NCI-H1092 treated with DMSO at 0.1 percent for 48 hours (cell line): ENCODE data around the gene DGKQ.
"Not testable (repeated sequence)": the region's sequence is repeated elsewhere in the genome, so short reads cannot be mapped to it uniquely, and the experiment has no call there.

Source experiments
- DNase-seq: peaks from one replicate; lab custom pipeline; 2025; lab: John Stamatoyannopoulos, UW

DGKQ gene

DNA sequence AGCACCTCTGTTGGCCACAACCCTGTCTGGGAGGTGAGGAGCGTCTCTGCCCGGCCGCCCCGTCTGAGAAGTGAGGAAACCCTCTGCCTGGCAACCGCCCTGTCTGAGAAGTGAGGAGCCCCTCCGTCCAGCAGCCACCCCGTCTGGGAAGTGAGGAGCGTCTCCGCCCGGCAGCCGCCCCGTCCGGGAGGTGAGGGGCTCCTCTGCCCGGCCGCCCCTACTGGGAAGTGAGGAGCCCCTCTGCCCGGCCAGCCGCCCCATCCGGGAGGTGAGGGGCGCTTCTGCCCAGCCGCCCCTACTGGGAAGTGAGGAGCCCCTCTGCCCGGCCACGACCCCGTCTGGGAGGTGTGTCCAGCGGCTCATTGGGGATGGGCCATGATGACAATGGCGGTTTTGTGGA is 2.6 kb upstream of the DGKQ start:
- DNase-seq = not testable (repeated sequence)

DNA sequence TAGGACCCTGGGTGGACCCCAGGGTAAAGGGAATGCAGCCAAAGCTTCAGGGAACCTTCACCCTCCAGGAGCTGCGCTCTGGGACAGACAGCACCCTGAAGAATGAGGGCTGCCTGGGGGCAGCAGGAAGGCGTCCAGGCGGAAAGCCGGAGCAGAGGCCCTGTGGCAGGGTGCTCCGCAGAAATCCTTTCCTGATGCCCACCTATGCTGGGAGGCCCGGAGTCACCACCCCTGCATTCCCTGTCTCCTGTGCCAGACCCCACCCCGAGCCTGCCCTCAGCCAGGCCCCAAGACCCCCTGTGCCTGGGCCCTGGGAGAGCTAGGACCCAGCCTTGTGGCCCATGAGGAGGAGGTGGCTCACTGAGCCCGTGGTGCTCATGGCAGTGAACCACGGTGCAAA is 1.3 kb upstream of the DGKQ start:
- no peak for DNase-seq

DNA sequence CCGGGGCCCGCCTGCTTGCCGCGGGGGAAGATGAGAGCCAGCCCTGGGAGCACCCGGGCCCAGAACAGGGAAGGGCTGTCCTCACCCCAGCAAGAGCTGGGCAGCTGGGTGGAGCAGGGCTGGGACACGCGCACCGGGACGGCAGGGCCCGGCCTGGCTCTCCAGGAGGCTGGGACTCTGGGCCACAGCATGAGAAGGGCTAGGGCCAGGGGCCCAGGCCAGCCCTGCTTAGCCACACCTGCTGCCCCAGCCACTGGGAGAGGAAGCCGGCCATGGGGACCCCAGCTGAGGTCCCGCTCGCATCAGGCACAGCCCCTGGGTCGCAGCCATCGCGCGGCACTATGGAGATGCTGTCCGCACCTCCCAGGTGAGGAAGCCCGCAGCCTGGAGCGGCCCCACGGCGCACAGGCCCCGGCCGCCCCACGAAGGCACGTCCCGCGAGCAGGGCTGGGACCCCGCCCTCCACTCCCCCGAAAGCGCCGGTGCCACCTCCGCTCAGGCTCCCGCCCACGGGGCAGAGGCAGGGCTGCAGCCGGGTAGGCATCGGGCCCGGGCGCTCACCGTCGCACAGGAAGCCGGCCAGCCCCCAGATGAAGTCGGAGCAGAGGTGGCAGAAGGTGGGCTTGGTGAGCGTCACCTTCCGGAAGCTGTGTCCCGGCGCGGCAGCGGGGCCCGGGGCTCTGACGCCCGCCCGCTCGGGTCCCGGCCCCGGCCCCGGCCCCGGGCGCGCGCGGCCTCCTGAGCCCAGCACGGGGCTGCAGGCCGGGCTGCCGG is 531 bp downstream of the DGKQ start:
- DNase-seq = no peak

DNA sequence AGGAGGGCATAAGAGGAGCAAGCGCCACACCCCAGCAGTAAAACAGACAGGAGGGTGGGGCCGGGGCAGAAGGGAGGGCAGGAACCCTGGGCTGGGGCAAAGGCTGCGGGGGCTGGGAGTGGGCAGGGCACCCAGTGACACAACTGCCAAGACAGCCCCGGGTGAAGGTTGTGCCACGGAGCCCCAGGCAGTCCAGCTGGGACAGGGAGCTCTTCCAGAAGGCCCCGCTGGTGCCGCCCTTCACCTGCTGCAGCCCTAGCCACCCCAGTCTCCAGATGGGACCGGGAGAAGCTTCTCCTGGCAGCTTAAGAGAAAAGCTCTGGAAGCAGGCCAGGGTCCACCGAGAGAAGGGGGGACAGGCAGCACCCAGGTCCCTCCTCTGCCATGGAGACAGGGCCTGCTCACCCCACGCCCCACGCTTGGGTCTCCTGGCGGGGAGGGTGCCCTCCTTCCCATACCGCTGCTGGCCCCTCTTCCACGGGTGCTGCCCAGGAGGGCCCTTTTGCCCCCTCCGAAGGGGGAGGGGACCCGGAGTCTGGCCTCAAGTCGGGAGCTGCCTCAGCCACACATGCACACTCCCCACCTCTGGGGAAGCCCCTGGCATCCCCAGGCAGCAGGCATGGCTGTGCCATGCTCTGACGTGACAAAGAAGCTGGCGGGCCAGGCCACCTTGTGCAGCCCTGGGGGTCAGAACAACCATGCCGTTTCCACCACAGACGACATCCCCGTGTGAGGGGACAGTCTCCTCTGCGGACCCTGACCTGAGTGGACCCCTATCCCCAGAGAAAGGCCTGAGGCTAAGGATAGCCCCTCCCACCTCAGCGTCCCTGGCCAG is 1.5 kb downstream of the DGKQ start:
- DNase-seq = no peak

DNA sequence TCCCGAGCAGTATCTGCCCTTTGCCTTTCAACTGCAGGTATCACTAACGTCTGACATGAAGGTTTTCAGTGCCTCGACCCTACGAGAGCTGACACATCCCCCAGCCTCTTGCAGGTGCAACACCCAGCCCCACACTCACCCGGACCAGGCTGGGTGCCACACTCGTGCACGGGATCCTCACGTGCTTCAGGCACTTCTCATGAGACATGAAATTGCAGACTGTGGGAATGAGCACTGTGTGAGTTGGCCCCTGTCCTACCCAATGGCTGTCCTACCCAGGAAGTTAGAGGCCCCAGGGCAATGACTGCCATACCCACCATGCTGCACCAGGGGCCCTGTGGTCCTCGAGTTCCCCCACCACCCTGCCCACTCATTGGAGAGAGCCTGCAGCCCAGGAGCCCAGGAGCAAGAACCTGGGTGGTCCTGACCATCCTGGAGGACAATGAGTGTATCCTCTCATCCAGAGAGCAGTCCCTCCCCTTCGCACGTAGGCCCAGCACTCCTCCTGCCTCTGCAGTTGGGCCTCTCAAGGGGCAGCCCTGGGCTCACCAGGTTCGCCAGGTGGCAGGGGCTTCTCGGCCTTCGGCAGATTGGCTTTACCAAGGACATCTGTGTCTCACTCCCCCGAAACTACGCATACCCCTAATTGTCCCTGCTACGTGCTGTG is 2.4 kb downstream of the DGKQ start:
- DNase-seq = no peak

DNA sequence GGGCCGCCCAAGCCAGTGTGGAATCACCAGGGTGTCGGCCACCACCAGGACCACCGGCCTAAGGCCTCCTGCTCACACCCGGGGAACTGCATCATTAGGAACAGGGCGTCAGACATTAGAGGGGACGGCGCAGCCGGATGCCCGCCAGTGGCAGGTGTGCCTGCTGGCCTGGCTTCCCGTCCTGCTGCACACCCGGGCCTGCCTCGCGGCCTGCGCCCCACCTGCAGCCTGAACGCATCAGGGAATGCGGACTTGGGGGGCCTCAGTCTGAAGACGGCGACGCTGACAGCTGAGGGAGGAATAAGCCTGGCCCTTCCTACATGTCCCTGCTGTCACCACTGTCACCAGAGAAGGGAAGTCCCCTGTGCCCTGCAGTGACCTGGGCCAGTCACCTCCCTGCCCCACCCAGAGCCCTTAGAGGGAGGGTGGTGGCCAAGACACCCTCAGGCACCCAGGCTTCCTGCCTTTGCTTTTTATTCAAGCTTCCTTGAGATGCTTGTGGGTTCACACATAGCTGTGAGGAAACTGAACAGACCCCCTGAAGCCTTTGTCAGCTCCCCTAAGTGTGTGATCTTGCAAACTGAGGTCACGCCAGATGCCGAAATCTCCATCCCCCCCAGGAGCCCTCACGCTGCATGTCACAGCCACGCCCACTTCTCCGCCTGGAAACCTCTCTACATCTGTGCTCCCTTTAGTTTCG is 3.2 kb downstream of the DGKQ start:
- DNase-seq = no peak

DNA sequence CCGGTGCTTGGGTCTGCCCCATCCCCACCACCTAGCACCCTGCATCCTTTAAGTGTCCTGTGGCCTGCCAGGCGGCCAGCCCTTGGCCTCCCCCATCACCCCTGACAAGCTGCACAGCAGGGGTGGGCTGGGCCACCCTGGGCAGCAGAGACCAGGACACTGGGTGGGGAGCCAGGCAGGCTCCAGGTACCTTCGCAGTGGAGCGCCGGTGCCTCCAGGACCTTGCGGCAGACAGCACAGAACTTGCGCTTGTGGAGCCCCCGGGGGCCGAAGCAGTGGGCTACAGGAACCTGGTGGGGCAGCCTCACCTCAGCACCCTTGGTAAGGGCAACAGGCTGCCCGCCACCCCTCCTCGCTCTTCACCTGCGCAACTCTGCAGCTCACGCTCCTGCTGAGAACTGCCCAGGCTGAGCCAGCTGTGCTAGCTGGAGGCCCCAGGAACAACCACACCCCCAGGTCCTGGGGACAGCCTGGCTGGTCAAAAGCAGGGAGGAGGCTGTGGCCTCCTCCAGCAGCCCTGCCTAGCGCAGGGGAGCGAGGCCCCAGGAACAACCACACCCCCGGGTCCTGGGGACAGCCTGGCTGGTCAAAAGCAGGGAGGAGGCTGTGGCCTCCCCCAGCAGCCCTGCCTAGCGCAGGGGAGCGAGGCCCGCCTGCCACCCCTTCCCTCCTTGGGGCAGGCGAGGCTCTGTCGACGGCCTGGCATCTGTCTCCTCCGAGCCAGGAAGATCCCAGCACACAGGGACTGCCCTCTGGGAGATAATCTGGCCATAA is 4.6 kb downstream of the DGKQ start:
- no peak for DNase-seq

DNA sequence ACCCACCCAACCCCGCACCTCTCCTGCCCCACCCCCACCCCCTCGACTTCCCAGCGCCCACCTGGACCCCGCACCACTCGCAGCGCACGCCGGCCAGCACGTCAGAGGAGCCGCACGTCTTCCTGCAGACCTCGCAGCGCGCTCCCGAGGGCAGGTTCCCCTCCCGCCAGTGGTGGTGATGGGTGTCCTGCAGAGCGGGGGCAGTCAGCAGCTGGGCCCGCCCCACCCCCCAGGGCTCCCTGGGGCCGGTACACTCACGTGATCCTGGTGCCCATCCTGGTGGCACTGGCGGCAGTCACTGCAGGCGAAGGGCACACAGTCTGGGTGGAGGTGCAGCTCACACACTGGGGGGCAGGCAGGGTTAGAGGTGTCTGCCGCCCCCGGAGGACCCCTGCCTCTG is 5.1 kb downstream of the DGKQ start:
- DNase-seq = no peak

DNA sequence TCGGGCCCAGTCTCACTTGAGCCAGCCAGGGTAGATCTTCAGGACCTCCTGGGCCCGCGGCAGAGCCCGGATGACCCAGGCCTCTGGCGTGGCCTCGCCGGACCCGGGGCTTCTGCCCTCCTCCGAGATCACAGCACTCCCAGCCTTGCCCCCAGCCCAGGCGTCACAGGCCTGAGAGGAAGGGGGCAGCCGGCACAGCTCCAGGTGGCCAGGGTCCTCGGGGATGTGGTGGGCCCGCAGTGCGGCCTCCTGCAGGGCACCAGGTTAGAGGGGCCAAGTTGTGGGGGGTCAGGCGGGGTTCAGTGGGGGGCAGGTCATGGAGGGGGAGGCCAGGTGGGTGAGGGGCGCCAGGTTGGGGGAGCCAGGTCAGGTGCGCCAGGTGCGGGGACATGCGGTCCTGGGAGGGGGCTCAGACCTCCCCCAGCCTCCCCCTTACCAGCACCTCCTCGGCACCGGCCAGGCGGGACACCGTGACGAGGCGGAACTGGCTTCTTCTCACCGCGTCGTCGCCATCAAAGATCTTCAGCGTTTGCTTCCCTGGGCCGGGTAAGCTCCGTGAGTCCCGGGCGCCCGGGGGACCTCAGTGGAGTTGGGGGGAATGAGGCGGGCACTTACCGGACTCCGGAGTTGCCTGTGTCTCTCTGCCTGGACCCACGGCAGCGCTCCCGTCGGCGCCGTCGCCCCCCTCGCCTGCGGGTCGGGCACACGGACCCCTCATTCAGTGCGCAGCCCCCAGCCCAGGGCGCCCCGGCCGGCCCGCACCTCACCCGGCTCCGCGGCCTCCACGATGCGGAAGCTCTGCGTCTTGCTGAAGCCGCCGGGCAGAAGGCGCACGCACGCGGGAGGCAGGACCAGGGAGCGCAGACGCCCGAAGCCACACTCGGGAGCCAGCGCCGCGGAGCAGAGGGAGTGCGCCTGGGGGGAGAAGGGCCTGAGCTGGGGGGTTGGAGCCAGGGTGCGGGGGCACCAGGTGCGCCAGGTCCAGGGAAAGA is 6.0 kb downstream of the DGKQ start:
- DNase-seq = no peak

DNA sequence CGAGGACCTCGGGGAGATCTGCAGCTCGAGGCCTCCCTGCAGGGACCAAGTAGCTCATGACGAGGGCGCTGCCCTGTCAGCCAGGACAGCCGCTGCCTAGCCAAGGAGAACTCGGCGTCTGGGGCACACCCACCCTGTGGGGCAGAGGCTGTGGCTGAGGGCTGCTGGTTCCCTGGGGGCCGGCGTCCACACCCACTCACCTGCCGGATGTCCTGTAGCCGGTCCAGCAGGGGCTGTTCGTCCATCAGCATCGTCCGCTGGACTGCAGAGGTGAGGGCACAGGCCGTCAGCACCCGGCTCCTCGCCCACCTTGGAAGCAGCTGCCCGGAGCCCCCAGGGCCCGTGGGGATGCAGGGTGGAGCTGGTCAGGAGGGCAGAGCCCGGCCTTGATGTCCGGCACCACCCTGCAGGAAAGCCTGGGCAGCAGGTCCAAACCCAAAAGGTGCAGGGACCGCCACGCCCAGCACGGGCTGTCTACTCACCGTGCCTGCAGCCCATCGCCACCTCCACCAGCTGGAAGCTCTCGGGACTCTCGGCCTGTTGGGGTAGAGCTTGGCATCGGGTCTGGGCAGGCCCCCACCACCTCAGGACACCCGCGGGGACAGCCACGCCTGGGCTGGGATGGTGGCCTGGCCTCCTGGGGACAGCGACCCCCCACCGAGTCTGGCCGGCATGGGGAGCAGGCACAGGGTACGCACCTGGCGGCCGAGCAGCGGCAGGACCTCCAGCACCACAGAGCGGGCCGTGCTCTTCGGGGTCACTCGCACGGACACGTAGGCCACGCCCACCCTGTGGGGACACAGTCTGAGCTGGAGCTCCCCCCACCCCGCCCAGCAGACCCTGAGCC is 6.9 kb downstream of the DGKQ start:
- DNase-seq = no peak

DNA sequence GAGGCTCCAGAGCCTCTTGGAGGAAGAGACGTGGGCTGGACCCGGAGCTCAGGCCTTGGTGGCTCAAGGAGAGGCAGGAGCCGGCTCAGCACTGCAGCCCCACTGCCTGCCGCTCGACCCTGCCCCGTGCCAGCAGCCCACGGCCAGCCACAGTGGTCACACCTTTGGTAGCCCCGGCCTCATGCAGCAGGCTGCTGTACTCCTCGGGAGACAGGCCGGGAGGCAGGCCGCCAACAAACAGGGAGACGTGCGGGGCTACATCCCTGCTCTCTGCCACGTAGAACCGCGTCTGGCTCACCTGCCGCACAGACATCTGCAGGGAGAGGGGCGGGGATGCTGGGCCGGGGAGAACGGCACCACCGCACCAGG is 7.6 kb downstream of the DGKQ start:
- DNase-seq = no peak

DNA sequence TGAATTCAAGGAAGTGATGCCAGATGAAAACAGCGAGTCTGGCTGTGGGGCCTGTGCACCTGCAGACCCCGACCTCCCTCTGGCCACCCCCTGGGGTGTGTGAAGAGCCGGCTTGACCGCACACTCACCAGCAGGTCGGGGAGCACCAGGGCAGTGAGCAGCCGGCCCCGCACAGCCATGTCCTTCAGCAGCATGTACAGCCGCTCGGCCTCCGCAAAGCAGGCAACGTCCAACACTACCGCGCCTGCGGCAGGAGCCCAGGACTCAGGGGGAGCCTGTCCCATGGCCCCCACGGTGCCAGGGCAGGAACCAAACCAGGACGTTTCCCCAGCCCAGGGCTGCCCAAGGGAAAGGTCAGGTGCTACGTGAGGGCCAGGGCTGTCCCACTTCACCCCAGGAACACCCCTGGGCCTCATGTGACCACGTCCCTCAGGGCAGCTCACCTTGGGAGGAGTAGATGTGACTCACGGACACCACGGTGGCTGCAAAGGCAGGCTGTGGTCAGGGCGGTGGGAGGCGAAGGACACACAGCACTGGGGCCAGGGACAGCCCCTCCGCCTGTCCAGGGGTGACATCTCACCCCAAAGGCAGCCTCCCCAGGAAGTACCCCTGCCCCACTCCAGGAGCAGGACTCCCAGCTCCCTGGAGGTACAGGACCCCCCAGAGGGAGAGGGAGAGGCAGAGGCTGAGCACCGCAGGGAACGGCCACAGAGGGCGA is 8.2 kb downstream of the DGKQ start:
- no peak for DNase-seq

DNA sequence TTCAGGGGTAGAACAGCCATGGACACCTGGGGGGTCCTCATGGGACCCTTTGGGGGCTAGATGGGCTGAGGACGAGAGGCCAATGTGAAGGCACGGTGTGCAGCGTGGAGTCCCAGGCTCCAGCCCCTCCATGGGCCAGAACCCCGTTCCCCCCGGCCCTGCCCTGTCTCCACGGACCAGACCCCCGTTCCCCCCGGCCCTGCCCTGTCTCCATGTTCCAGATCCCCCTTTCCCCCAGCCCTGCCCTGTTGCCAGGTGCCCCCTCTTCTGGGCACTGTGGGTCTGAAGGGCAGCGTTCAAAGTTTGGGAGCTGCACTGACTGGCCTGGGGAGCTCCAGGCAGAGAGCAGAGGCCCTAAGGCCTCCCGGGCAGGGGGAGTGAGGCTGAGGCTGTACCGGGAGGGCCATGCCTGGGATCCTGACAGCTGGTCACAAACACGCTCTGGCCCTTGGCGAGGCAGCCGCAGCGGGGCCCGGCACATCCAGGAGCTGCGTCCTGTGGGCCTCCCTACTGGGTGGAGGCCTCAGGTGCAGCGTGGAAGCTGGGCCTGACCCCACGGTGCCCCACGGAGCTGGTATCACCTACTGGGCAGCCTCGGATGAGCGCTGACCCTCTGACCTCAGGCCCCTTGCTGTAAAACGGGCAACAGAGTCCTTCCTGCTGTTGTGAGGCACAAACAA is 8.9 kb downstream of the DGKQ start:
- no peak for DNase-seq

DNA sequence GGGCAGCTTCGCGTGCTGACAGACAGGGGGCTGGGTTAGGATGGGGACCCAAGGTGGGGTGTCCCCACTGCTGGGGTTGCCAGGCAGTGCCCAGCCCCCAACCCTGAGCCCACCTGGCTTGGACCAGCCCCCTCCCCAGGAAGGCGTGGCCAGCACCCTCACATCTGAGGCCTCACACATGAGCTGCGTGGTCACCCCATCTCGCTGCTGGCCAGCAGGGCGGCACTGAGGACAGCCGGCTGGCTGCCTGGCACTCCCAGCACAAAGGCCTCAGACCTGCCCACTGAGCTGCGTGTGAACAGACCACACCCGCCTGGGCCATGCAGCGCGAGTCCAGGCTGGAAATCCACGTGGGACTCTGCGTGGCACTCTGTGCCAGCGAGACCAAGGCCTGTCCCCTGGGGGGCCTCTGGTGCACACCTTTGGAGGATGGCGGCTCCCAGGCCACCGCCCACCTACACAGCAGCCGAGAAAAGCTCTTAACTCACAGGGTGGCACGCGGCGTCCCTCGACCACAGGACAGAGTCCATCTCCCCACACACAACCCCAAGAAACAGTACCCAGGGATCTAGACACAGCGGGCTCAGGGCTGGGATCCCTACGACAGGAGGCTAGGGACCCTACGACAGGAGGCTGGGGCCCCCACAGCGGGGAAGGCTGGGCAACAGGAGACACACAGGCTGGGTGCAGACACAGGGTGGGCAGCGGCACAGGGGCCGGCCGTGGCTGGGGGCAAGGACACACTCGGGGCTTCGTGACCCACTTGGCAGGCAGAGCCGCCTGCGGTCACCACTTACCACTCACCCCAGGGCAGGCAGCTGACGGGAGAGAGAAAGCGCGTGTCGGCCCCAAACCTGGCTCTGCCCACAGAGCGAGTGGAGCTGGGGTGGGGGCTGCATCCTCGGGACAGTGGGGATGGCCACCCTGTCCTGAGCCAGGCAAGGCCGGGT is 9.8 kb downstream of the DGKQ start:
- no peak for DNase-seq

DNA sequence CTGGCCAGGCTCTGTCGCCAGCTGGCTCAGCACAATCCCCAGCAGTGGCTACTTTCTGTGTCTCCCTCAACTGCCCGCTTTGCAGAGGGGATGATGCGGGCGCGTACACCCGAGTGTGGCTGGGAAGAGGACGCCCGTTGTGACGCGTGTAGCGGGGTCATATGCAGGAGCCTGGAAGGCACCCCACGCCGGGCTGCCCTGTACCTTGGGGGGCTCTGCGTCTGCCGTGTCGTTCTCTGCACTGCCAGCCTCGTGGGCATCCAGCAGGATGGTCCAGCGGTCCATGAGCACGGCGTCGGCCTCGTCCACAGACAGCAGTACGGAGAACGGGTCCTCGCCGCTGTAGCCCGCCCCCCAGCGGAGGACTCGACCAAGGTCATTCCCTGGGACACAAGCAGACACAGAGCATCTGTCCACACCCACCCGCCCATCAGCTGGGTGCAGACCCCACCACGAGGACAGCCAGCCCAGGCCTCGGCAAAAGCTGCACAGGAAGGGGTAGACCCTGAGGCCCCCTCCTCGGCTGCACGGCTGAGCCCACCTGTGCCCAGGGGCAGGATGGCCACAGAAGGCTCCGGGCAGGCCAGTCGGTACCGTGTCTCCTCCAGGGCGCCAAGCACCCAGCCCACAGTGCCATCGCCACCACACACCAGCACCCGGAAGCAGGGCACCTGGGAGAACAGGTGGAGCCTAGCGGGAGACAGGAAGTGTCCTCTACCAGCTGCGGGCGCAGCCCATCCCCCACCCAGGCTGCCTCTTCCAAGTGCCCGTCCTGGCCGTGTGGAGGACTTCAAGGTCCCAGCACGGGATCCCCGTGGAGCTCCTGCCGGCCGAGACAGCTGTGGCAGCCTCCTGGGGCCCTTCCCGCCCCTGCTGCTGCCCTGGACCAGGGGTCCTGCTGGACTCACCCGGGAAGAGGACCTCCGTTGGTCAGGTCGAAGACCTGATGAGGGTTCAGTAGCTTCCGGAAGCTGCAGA is 10.8 kb downstream of the DGKQ start:
- DNase-seq = peak; percentile 46
